Skin epidermis (tissue), 12 donors: ENCODE measurements around the gene FAM98A.

Source experiments
- H3K27ac ChIP-seq, 21 experiments: fragments of 200-600 bp; sonication (generic) in 11 of 21; one replicate each; pipeline ENCODE4 v1.5.0; 2020; ENCODE audit warnings: mild to moderate bottlenecking in 3 of 21, inconsistent platforms in 2 of 21, moderate library complexity in 2 of 21
- H3K4me3 ChIP-seq, 7 experiments: fragments of 200-600 bp; sonication (generic) in 2 of 7; one replicate each; pipeline ENCODE4 v1.5.0; 2020; ENCODE audit warnings: inconsistent platforms in 2 of 7, mild to moderate bottlenecking in 2 of 7, moderate library complexity in 1 of 7

FAM98A gene

GRCh38 chr2:33535421-33535820 lies 63.7 kb downstream of the FAM98A start:
- no peak overlapping the region for H3K4me3 ChIP-seq
- H3K27ac ChIP-seq = no peak overlapping the region
